K562 (cell line): ENCODE data around the gene CD99L2. TPM values are rescaled to one million over a fixed set of nuclear protein-coding genes. Genes with fewer than 3 reads are reported as not detected.

Experiments
- ATF1 ChIP-seq, 2 experiments: fragments of 450-650 bp in 1 of 2; IDR thresholded peaks; 2 replicates each; pipeline ENCODE4 v1.6.1; 2016; ENCODE audit warnings: missing compliant biosample characterization in 1 of 2, missing genetic modification characterization in 1 of 2
- BCOR ChIP-seq: fragments of 450-650 bp; IDR thresholded peaks from 2 replicates; pipeline ENCODE4 v1.6.1; 2016
- BHLHE40 ChIP-seq: IDR thresholded peaks from 2 replicates; pipeline ENCODE4 v1.6.1; 2011; ENCODE audit warnings: low read length, improper control_type of control experiment
- CBFA2T2 ChIP-seq: fragments of 450-650 bp; conservative IDR thresholded peaks from 2 replicates; pipeline ENCODE4 v1.6.1; 2017; ENCODE audit warnings: mild to moderate bottlenecking
- EP300 ChIP-seq: IDR thresholded peaks from 2 replicates; pipeline ENCODE4 v1.6.1; 2012; ENCODE audit warnings: low read length, improper control_type of control experiment
- ESRRA ChIP-seq: fragments of 450-650 bp; IDR thresholded peaks from 2 replicates; pipeline ENCODE4 v1.6.1; 2014; ENCODE audit warnings: low read depth, mild to moderate bottlenecking, moderate library complexity, borderline replicate concordance
- GTF2E2 ChIP-seq: fragments of 200-800 bp; sonication (Bioruptor generic); IDR thresholded peaks from 2 replicates; pipeline ENCODE4 v1.6.1; 2016; ENCODE audit warnings: missing genetic modification characterization, missing compliant biosample characterization
- HNRNPLL ChIP-seq: fragments of 200-400 bp; formaldehyde crosslinking; IDR thresholded peaks from 2 replicates; pipeline ENCODE4 v1.6.1; 2017; ENCODE audit warnings: low read length, low read depth, mild to moderate bottlenecking; ENCODE audit not compliant: poor library complexity, severe bottlenecking
- KAT7 ChIP-seq: sonication (generic); formaldehyde crosslinking; IDR thresholded peaks from 2 replicates; pipeline ENCODE4 v1.8.0; 2022; ENCODE audit warnings: missing genetic modification reagents, mild to moderate bottlenecking, borderline replicate concordance
- MED1 ChIP-seq: sonication (generic); formaldehyde crosslinking; IDR thresholded peaks from 2 replicates; pipeline ENCODE4 v1.8.1; 2023; ENCODE audit warnings: missing genetic modification reagents, borderline replicate concordance
- MXD1 ChIP-seq: fragments of 250-450 bp; sonication (Bioruptor Pico); IDR thresholded peaks from 2 replicates; pipeline ENCODE4 v1.8.0; 2021; ENCODE audit warnings: borderline replicate concordance, mild to moderate bottlenecking, moderate library complexity; ENCODE audit not compliant: poor library complexity, severe bottlenecking
- MYC ChIP-seq, 2 experiments: fragments of 250-450 bp in 1 of 2; sonication (Bioruptor Pico) in 1 of 2; IDR thresholded peaks; 2 replicates each; pipeline versions ENCODE4 v1.5.1 to v1.6.1; 2012 to 2021; ENCODE audit warnings: low read depth in 2 of 2, borderline replicate concordance in 1 of 2, improper control_type of control experiment in 1 of 2, low read length in 1 of 2, mild to moderate bottlenecking in 1 of 2, moderate library complexity in 1 of 2
- PTRF ChIP-seq: fragments of 450-650 bp; IDR thresholded peaks from 2 replicates; pipeline ENCODE4 v1.6.1; 2016; ENCODE audit warnings: mild to moderate bottlenecking, missing genetic modification characterization, missing compliant biosample characterization
- SLC30A9 ChIP-seq: fragments of 250-450 bp; sonication (Bioruptor Pico); IDR thresholded peaks from 2 replicates; pipeline ENCODE4 v1.8.0; 2022; ENCODE audit warnings: mild to moderate bottlenecking, moderate library complexity
- SMARCA5 ChIP-seq: fragments of 450-650 bp; IDR thresholded peaks from 2 replicates; pipeline ENCODE4 v1.6.1; 2016
- SOX6 ChIP-seq: fragments of 450-650 bp; IDR thresholded peaks from 2 replicates; pipeline ENCODE4 v1.6.1; 2014; ENCODE audit warnings: mild to moderate bottlenecking
- TBP ChIP-seq: optimal IDR thresholded peaks from 2 replicates; pipeline ENCODE3; 2011; ENCODE audit warnings: low read depth, low read length, improper control_type of control experiment
- TFAP4 ChIP-seq: sonication (generic); formaldehyde crosslinking; IDR thresholded peaks from 2 replicates; pipeline ENCODE4 v1.8.0; 2022; ENCODE audit warnings: missing genetic modification reagents, mild to moderate bottlenecking, moderate library complexity, borderline replicate concordance
- YY1 ChIP-seq, 3 experiments: IDR thresholded peaks; 2 replicates each; pipeline ENCODE4 v1.6.1; 2011; ENCODE audit warnings: low read length in 2 of 3, mild to moderate bottlenecking in 2 of 3, moderate library complexity in 2 of 3, borderline replicate concordance in 1 of 3, control low read depth in 1 of 3, low read depth in 1 of 3; ENCODE audit not compliant: insufficient read depth in 3 of 3, insufficient replicate concordance in 2 of 3, control insufficient read depth in 1 of 3, insufficient read length in 1 of 3; ENCODE audit errors: extremely low read depth in 1 of 3
- ZBTB7A ChIP-seq: IDR thresholded peaks from 2 replicates; pipeline ENCODE4 v1.6.1; 2011; ENCODE audit warnings: low read depth, mild to moderate bottlenecking, low read length, moderate library complexity, borderline replicate concordance; ENCODE audit not compliant: control insufficient read depth
- ZNF124 ChIP-seq: sonication (generic); formaldehyde crosslinking; IDR thresholded peaks from 2 replicates; pipeline ENCODE4 v1.8.1; 2022; ENCODE audit warnings: missing genetic modification reagents
- ZNF133 ChIP-seq: fragments of 250-450 bp; sonication (Bioruptor Pico); IDR thresholded peaks from 2 replicates; pipeline ENCODE4 v1.4.0; 2020; ENCODE audit warnings: mild to moderate bottlenecking
- ZNF398 ChIP-seq: fragments of 250-450 bp; sonication (Bioruptor Pico); IDR thresholded peaks from 2 replicates; pipeline ENCODE4 v1.8.0; 2021; ENCODE audit warnings: moderate library complexity, mild to moderate bottlenecking, inconsistent platforms
- polyA plus RNA-seq, 8 experiments: library from polyadenylated mRNA; depleted of rRNA in 4 of 8; stranded (reverse) in 5 of 8; unstranded in 3 of 8; fragments of >200 nt; fragmentation: Nextera tagmentation in 2 of 8; fragmentation: Illumina TruSeq in 1 of 8; extraction: Ambion mirVana in 2 of 8; extraction: Trizol in 1 of 8; gene quantifications; 2 replicates each; pipeline versions ENCODE4 v1.2.1 to v1.2.3, GENCODE V29; 2011 to 2014; ENCODE audit warnings: inconsistent platforms in 1 of 8, missing spikeins in 1 of 8
- total RNA-seq, 7 experiments: library from RNA; depleted of rRNA in 6 of 7; stranded (reverse); fragments of >200 nt in 6 of 7; fragmentation: Illumina TruSeq in 2 of 7; extraction: Trizol in 2 of 7; gene quantifications; 2 replicates each; pipeline versions ENCODE4 v1.2.1 to v1.2.3, GENCODE V29; 2011 to 2021; ENCODE audit warnings: low replicate concordance in 1 of 7

Gene CD99L2
- total and polyA plus RNA-seq, 9 of the 15 experiments (the other 6 are each of a cell fraction or from before 2014, with no cell fraction given) = 0.76 to 19.0 (median 11.9) TPM

- no peak for TF ChIP-seq EP300
- 0 out of 2 replicates have a peak, but pooled peaks have one; percentile 9 for TF ChIP-seq SOX6
- TF ChIP-seq ZNF398 (CRISPR knock-in tag) = no peak
- peak; percentile 21; the same call in 1 of the 2 replicates for TF ChIP-seq TFAP4
- no peak for TF ChIP-seq MXD1
- TF ChIP-seq CBFA2T2 = no peak
- peak; percentile 41; the same call in 1 of the 2 replicates for TF ChIP-seq ZBTB7A
- no peak for TF ChIP-seq SLC30A9 (CRISPR knock-in tag)
- TF ChIP-seq TBP = peak; percentile 3
- no peak for TF ChIP-seq ZNF133 (CRISPR knock-in tag)
- no peak for TF ChIP-seq KAT7 (CRISPR knock-in tag)
- TF ChIP-seq BCOR = 0 out of 2 replicates have a peak, but pooled peaks have one; percentile 18
- no peak for TF ChIP-seq GTF2E2 (tag)
- TF ChIP-seq HNRNPLL = peak; percentile 40
- no peak for TF ChIP-seq PTRF
- TF ChIP-seq ZNF124 (CRISPR knock-in tag) = no peak
- no peak for TF ChIP-seq SMARCA5
- no peak for TF ChIP-seq MED1 (CRISPR knock-in tag)
- TF ChIP-seq YY1 (IDR thresholded peaks at IDR 0.05; ENCODE audit: borderline replicate concordance in 1 of 3, control insufficient read depth in 1 of 3, extremely low read depth in 1 of 3, insufficient read depth in 3 of 3, insufficient read length in 1 of 3, insufficient replicate concordance in 2 of 3, low read depth in 1 of 3, low read length in 2 of 3) = peak in 1 of 3 experiments; percentile 23
- TF ChIP-seq MYC (IDR thresholded peaks at IDR 0.05; ENCODE audit: low read depth, low read length) = no peak
- 0 out of 2 replicates have a peak, but pooled peaks have one; percentile 26 for TF ChIP-seq MYC (CRISPR knock-in tag; IDR thresholded peaks at IDR 0.05; ENCODE audit: borderline replicate concordance, low read depth)
- no peak for TF ChIP-seq ATF1 (CRISPR knock-in tag; IDR thresholded peaks at IDR 0.05)
- TF ChIP-seq ATF1 (tag; IDR thresholded peaks at IDR 0.05) = peak; percentile 24; the same call in 1 of the 2 replicates
- TF ChIP-seq BHLHE40 = peak; percentile 87
- TF ChIP-seq ESRRA = peak; percentile 33; the same call in 1 of the 2 replicates
Measured at GRCh38 chrX:150899191-150899757, 806 bp upstream of the CD99L2 start (continued).
